ENCODE measurements around the gene NF2.

DNA sequence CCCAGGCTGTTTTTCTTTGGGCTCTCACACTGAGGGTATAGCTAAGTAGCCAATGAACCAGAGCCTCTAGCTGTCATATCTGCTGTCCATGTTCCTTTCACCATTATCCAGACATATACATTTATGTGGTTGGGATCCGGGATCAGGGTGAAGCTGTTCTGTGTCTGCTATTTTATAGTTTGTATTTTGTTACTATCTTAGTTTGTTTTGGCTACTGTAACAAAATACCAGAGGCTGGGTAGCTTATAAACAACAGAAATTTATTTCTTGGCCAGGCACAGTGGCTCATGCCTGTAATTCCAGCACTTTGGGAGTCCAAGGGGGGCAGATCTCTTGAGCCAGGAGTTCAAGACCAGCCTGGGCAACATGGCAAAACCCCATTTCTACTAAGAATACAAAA lies 75.9 kb downstream of the NF2 start:
- TF ChIP-seq, protein P1, sequence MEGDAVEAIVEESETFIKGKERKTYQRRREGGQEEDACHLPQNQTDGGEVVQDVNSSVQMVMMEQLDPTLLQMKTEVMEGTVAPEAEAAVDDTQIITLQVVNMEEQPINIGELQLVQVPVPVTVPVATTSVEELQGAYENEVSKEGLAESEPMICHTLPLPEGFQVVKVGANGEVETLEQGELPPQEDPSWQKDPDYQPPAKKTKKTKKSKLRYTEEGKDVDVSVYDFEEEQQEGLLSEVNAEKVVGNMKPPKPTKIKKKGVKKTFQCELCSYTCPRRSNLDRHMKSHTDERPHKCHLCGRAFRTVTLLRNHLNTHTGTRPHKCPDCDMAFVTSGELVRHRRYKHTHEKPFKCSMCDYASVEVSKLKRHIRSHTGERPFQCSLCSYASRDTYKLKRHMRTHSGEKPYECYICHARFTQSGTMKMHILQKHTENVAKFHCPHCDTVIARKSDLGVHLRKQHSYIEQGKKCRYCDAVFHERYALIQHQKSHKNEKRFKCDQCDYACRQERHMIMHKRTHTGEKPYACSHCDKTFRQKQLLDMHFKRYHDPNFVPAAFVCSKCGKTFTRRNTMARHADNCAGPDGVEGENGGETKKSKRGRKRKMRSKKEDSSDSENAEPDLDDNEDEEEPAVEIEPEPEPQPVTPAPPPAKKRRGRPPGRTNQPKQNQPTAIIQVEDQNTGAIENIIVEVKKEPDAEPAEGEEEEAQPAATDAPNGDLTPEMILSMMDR (conservative IDR thresholded peaks at IDR 0.05; ENCODE audit: low read length): no peak
- TF ChIP-seq EZH2phosphoT487 (IDR thresholded peaks at IDR 0.05; ENCODE audit: borderline replicate concordance): no peak
